22Rv1 (cell line): ENCODE data around the gene NSG1.
A peak's percentile ranks its signal among the peaks of the same experiment; 100 is the strongest.

Source experiments
- H3K27ac ChIP-seq: fragments of 450-650 bp; 2 replicates; pipeline ENCODE4 v1.5.1; 2017
- CTCF ChIP-seq: fragments of 450-650 bp; IDR thresholded peaks from 2 replicates; pipeline ENCODE4 v1.5.1; 2017; ENCODE audit warnings: mild to moderate bottlenecking
- ZFX ChIP-seq: fragments of 450-650 bp; IDR thresholded peaks from 2 replicates; pipeline ENCODE4 v1.6.1; 2017; ENCODE audit warnings: antibody characterized with exemption, borderline replicate concordance

NSG1 gene

GRCh38 chr4:4376074-4376473 is 10.8 kb upstream of the NSG1 start:
- H3K27ac ChIP-seq: no peak overlapping the region
- no peak for TF ChIP-seq CTCF
- no peak for TF ChIP-seq ZFX

- TF ChIP-seq CTCF (no peak), ZFX (no peak)
- H3K27ac ChIP-seq: no peak overlapping the region
Observed at GRCh38 chr4:4377191-4377590, 9.7 kb upstream of the NSG1 start.

GRCh38 chr4:4377732-4378460 is 9.0 kb upstream of the NSG1 start:
- no peak for TF ChIP-seq ZFX
- TF ChIP-seq CTCF: no peak

GRCh38 chr4:4379540-4380087 is 7.3 kb upstream of the NSG1 start:
- H3K27ac ChIP-seq: no peak overlapping the region
- TF ChIP-seq ZFX (no peak), CTCF (no peak)

More at GRCh38 chr4:4377732-4378460, 9.0 kb upstream of the NSG1 start:
- H3K27ac ChIP-seq: no peak overlapping the region

- TF ChIP-seq CTCF (no peak), ZFX (no peak)
- H3K27ac ChIP-seq: no peak overlapping the region
Observed at GRCh38 chr4:4383085-4383484, 3.8 kb upstream of the NSG1 start.

- TF ChIP-seq CTCF (peak; percentile 67), ZFX (no peak)
Observed at GRCh38 chr4:4384837-4385236, 2.1 kb upstream of the NSG1 start.

GRCh38 chr4:4385729-4386295 is 1.1 kb upstream of the NSG1 start:
- no peak overlapping the region for H3K27ac ChIP-seq
- TF ChIP-seq ZFX: no peak
- TF ChIP-seq CTCF: no peak

More at GRCh38 chr4:4384837-4385236, 2.1 kb upstream of the NSG1 start:
- H3K27ac ChIP-seq: no peak overlapping the region
